IMR-90 (cell line): ENCODE results near the gene MEF2C. TPM values are rescaled to one million over a fixed set of nuclear protein-coding genes. Genes with fewer than 3 reads are reported as not detected.

ENCODE experiments used
- ATAC-seq: fragments of 200-7000 bp; cut with Tn5 transposase; 2 replicates; pipeline ENCODE4 v1.9.1; 2020; ENCODE audit warnings: low read depth, mild to moderate bottlenecking, moderate library complexity
- BruUV-seq: library from RNA; stranded (reverse); fragments of 400-500 nt; replicated peaks from 2 replicates; lab custom pipeline; 2021; lab: Mats Ljungman, UMichigan
- CTCF ChIA-PET: fragments of 300-600 bp; formaldehyde crosslinking; extraction: SDS; loops from one replicate; lab custom pipeline; 2021; ENCODE audit warnings: antibody characterized with exemption; lab: Yijun Ruan, JAX
- POLR2A ChIA-PET: fragments of 300-600 bp; sonication (Branson Sonifier 250); formaldehyde crosslinking; loops from one replicate; lab custom pipeline; 2022; ENCODE audit warnings: antibody characterized with exemption; ENCODE audit not compliant: unreplicated experiment; lab: Charles Lee
- DNase-seq: peaks from one replicate; pipeline ENCODE4 v3.0.0; 2013
- H2AFZ ChIP-seq: replicated peaks from 2 replicates; pipeline ENCODE3; 2013; ENCODE audit warnings: low read length, mild to moderate bottlenecking; ENCODE audit not compliant: poor library complexity
- H2AK5ac ChIP-seq: 2 replicates; pipeline ENCODE4 v1.6.1; 2013; ENCODE audit warnings: low read depth, low read length, inconsistent platforms
- H2AK9ac ChIP-seq: replicated peaks from 2 replicates; pipeline ENCODE3; 2013; ENCODE audit warnings: mild to moderate bottlenecking, low read depth, low read length, moderate library complexity; ENCODE audit not compliant: poor library complexity
- H2BK120ac ChIP-seq: 2 replicates; pipeline ENCODE4 v1.6.1; 2013; ENCODE audit warnings: low read depth, low read length, inconsistent platforms
- H2BK15ac ChIP-seq: 3 replicates; pipeline ENCODE4 v1.6.1; 2013; ENCODE audit warnings: low read depth, low read length, inconsistent platforms
- H2BK20ac ChIP-seq: 2 replicates; pipeline ENCODE4 v1.6.1; 2013; ENCODE audit warnings: low read depth, mild to moderate bottlenecking, inconsistent platforms, low read length, moderate library complexity
- H2BK5ac ChIP-seq: 2 replicates; pipeline ENCODE4 v1.6.1; 2013; ENCODE audit warnings: mild to moderate bottlenecking, low read depth, low read length, inconsistent platforms; ENCODE audit not compliant: poor library complexity, severe bottlenecking
- H3K14ac ChIP-seq: replicated peaks from 2 replicates; pipeline ENCODE4 v1.6.1; 2013; ENCODE audit warnings: low read depth, low read length, inconsistent platforms
- H3K18ac ChIP-seq: 2 replicates; pipeline ENCODE4 v1.6.1; 2013; ENCODE audit warnings: low read depth, low read length, control low read depth
- H3K23ac ChIP-seq: 2 replicates; pipeline ENCODE4 v1.6.1; 2013; ENCODE audit warnings: low read depth, low read length, inconsistent platforms
- H3K27ac ChIP-seq: 2 replicates; pipeline ENCODE4 v1.5.1; 2013; ENCODE audit warnings: mild to moderate bottlenecking, control low read depth, low read length; ENCODE audit not compliant: insufficient read depth
- H3K27me3 ChIP-seq: 2 replicates; pipeline ENCODE4 v1.6.1; 2013; ENCODE audit warnings: low read length; ENCODE audit not compliant: control insufficient read depth, insufficient read depth
- H3K36me3 ChIP-seq: 2 replicates; pipeline ENCODE4 v1.6.1; 2013; ENCODE audit warnings: low read length, mixed read lengths; ENCODE audit not compliant: control insufficient read depth, insufficient read depth
- H3K4ac ChIP-seq: 2 replicates; pipeline ENCODE4 v1.6.1; 2013; ENCODE audit warnings: low read depth, low read length, inconsistent platforms
- H3K4me1 ChIP-seq: 2 replicates; pipeline ENCODE4 v1.6.1; 2013; ENCODE audit warnings: low read length, mixed read lengths; ENCODE audit not compliant: control insufficient read depth, insufficient read depth
- H3K4me2 ChIP-seq: 2 replicates; pipeline ENCODE4 v1.6.1; 2013; ENCODE audit warnings: low read depth, mild to moderate bottlenecking, control low read depth, low read length, moderate library complexity
- H3K4me3 ChIP-seq: 2 replicates; pipeline ENCODE4 v1.5.1; 2013; ENCODE audit warnings: low read depth, mild to moderate bottlenecking, control low read depth, low read length, moderate library complexity; ENCODE audit not compliant: insufficient read depth
- H3K56ac ChIP-seq: 2 replicates; pipeline ENCODE4 v1.6.1; 2013; ENCODE audit warnings: low read length, inconsistent platforms; ENCODE audit not compliant: insufficient read depth; ENCODE audit errors: extremely low read depth
- H3K79me1 ChIP-seq, 2 experiments: 2 replicates each; pipeline ENCODE4 v1.6.1; 2013; ENCODE audit warnings: low read length in 2 of 2, inconsistent platforms in 1 of 2, low read depth in 1 of 2
- H3K9ac ChIP-seq: 2 replicates; pipeline ENCODE4 v1.6.1; 2013; ENCODE audit warnings: low read depth, low read length, control low read depth
- H3K9me1 ChIP-seq: 2 replicates; pipeline ENCODE4 v1.6.1; 2013; ENCODE audit warnings: low read length, inconsistent platforms; ENCODE audit not compliant: insufficient read depth
- H3K9me3 ChIP-seq: 2 replicates; pipeline ENCODE4 v1.6.1; 2013; ENCODE audit warnings: low read length; ENCODE audit not compliant: control insufficient read depth, insufficient read depth
- H4K20me1 ChIP-seq: 2 replicates; pipeline ENCODE4 v1.6.1; 2013; ENCODE audit warnings: low read length, inconsistent platforms; ENCODE audit not compliant: insufficient read depth
- H4K5ac ChIP-seq: 2 replicates; pipeline ENCODE4 v1.6.1; 2013; ENCODE audit warnings: mild to moderate bottlenecking, low read depth, low read length, control low read depth
- H4K8ac ChIP-seq, 2 experiments: 2 replicates each; pipeline ENCODE4 v1.6.1; 2013; ENCODE audit warnings: low read depth in 2 of 2, low read length in 2 of 2, control low read depth in 1 of 2, inconsistent platforms in 1 of 2
- H4K91ac ChIP-seq: 2 replicates; pipeline ENCODE4 v1.6.1; 2013; ENCODE audit warnings: low read depth, low read length, inconsistent platforms; ENCODE audit not compliant: insufficient read depth
- CEBPB ChIP-seq: IDR thresholded peaks from 2 replicates; pipeline ENCODE4 v1.6.1; 2012; ENCODE audit warnings: low read depth, low read length, improper control_type of control experiment
- ELK1 ChIP-seq: fragments of 150-350 bp; IDR thresholded peaks from 2 replicates; pipeline ENCODE4 v1.6.1; 2016; ENCODE audit warnings: low read depth, mild to moderate bottlenecking, low read length, moderate library complexity, borderline replicate concordance
- FOS ChIP-seq: fragments of 150-350 bp; IDR thresholded peaks from 2 replicates; pipeline ENCODE4 v1.6.1; 2016; ENCODE audit warnings: low read depth, low read length
- WGBS, 2 experiments: methylation state at CpG; one replicate each; pipeline versions ENCODE4 v1.1.5 to v1.1.7; 2013; ENCODE audit warnings: missing lambda C conversion rate in 2 of 2; ENCODE audit not compliant: insufficient read length in 1 of 2; ENCODE audit errors: extremely low coverage in 2 of 2; 5-methylcytosine and 5-hydroxymethylcytosine counted together
- dilution Hi-C: fragments of 300-500 bp; cut with HindIII; formaldehyde crosslinking; loops from one replicate; pipeline ENCODE4 v1.14.3; 2018; ENCODE audit warnings: low sequenced_read_pairs; ENCODE audit not compliant: unreplicated experiment
- in situ Hi-C: fragments of 300-500 bp; cut with MboI; formaldehyde crosslinking; loops from 3 replicates; pipeline ENCODE4 v1.14.3; 2019; ENCODE audit warnings: low sequenced_read_pairs, inconsistent platforms, mixed read lengths
- intact Hi-C: fragments of 100-400 bp; cut with micrococcal nuclease; formaldehyde crosslinking; loops from 2 replicates; pipeline ENCODE4 v1.10.0; 2022
- polyA plus RNA-seq, 3 experiments: library from polyadenylated mRNA; depleted of rRNA; stranded (reverse); fragments of >200 nt; gene quantifications; 2 replicates each; pipeline ENCODE4 v1.2.3, GENCODE V29; 2012; ENCODE audit warnings: low replicate concordance in 1 of 3
- total RNA-seq: library from RNA; depleted of rRNA; stranded (reverse); fragments of >200 nt; gene quantifications from 2 replicates; pipeline ENCODE4 v1.2.3, GENCODE V29; 2012

MEF2C gene
- total and polyA plus RNA-seq, 2 of the 4 experiments (the other 2 are of a cell fraction), result 1.5 to 6.8 TPM

- Histone ChIP-seq H3K18ac (no peak overlapping the region; the same call in 1 of the 2 replicates), H3K36me3 (no peaks in the 10 kb centered on the region), H3K4ac (peak overlapping the region; percentile 55; the same call in 1 of the 2 replicates), H2BK5ac (peak overlapping the region; percentile 32), H3K4me2 (no peak overlapping the region), H2AK5ac (no peak overlapping the region), H4K91ac (no peak overlapping the region), H2BK15ac (no peak overlapping the region), H3K4me3 (no peak overlapping the region), H3K56ac (no peak overlapping the region), H3K23ac (no peak overlapping the region), H4K8ac (no peak overlapping the region), H2AFZ (no peak overlapping the region), H4K5ac (no peak overlapping the region), H3K27me3 (no peaks in the 10 kb centered on the region), H3K9me3 (no peaks in the 10 kb centered on the region), H3K9me1 (no peaks in the 10 kb centered on the region), H4K20me1 (no peaks in the 10 kb centered on the region), H3K14ac (0 out of 2 replicates have a peak overlapping the region, but pooled peaks have one; percentile 46), H3K4me1 (no peaks in the 10 kb centered on the region), H3K9ac (no peak overlapping the region), H2AK9ac (no peak overlapping the region), H3K79me1 (no peaks in the 10 kb centered on the region), H3K27ac (no peak overlapping the region), H2BK120ac (peak overlapping the region; percentile 61; the same call in 1 of the 2 replicates), H2BK20ac (peak overlapping the region; percentile 41)
- dilution Hi-C loops (no loop called here), in situ Hi-C loops (no loop called here), intact Hi-C loops (no loop called here)
- ATAC-seq (no peak), DNase-seq (peak; percentile 87)
- 60% methylated on average over 3 of the region's 8 CpGs; no CpG with 5 or more reads in 1 of the 2 experiments for WGBS, 2 experiments
- ChIA-PET POLR2A (no interaction called here), CTCF (no interaction called here)
- peak; percentile 54; the same call in 1 of the 2 replicates for TF ChIP-seq CEBPB
- TF ChIP-seq ELK1, result no peak
- peak; percentile 45; the same call in 1 of the 2 replicates for TF ChIP-seq FOS
- BruUV-seq, result no TSS peak
Observed at GRCh38 chr5:88770276-88771257, 112.4 kb downstream of the MEF2C start.
